ENCODE measurements around the gene HSPB1.
"Not testable (repeated sequence)": the region's sequence is repeated elsewhere in the genome, so short reads cannot be mapped to it uniquely, and the experiment has no call there.

Gene HSPB1

DNA sequence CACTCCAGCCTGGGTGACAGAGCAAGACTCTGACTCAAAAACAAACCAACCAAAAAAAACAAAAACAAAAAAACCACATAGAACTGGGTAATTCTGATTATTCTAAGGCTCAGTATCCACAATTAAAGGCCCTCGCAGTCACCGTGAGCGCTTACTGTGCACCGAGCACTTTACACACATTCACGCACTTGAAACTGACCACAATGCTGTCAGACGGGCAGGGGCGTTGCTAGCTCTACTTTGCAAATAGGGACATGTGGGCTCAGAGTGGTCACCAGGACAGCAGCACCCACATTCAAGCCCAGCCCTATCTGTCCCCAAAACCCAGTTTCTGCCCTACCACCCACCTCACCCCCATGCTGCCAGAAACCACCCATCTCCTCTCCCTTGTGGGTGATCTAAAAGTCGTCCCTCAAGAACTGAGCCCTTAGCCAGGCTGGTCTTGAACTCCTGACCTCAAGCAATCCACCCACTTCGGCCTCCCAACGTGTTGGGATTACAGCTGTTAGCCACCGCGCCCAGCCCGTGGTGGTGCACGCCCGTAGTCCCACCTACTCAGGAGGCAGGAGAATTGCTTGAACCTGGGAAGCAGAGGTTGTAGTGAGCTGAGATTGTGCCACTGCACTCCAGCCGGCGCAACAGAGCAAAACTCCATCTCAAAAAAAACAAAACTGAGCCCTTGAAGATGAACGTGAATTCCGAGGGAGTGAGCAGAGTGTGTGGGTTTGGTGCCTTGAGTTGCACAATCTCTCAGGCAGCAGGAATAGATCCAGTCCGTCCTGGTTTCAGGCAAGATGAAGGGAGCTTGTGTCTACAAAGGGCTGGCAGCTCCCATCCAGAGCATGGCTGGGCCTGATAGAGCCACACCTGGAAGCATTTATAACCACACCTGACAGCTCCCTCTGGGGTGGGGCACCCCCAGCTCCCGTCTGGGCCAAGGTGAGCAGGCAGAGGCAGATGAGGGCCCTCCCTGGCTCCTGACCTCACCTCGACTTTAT lies 5.4 kb upstream of the HSPB1 start:
- DNase-seq (ENCODE audit: low read depth in 2 of 2), result peak; percentile 92 to 93
- TF ChIP-seq, protein P1, sequence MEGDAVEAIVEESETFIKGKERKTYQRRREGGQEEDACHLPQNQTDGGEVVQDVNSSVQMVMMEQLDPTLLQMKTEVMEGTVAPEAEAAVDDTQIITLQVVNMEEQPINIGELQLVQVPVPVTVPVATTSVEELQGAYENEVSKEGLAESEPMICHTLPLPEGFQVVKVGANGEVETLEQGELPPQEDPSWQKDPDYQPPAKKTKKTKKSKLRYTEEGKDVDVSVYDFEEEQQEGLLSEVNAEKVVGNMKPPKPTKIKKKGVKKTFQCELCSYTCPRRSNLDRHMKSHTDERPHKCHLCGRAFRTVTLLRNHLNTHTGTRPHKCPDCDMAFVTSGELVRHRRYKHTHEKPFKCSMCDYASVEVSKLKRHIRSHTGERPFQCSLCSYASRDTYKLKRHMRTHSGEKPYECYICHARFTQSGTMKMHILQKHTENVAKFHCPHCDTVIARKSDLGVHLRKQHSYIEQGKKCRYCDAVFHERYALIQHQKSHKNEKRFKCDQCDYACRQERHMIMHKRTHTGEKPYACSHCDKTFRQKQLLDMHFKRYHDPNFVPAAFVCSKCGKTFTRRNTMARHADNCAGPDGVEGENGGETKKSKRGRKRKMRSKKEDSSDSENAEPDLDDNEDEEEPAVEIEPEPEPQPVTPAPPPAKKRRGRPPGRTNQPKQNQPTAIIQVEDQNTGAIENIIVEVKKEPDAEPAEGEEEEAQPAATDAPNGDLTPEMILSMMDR (IDR thresholded peaks at IDR 0.05; ENCODE audit: low read depth, low read length), result no peak
- no peak overlapping the region for H3K4me3 ChIP-seq (replicated peaks in 1 of 2; ENCODE audit: low read depth in 2 of 2, low read length in 2 of 2)

DNA sequence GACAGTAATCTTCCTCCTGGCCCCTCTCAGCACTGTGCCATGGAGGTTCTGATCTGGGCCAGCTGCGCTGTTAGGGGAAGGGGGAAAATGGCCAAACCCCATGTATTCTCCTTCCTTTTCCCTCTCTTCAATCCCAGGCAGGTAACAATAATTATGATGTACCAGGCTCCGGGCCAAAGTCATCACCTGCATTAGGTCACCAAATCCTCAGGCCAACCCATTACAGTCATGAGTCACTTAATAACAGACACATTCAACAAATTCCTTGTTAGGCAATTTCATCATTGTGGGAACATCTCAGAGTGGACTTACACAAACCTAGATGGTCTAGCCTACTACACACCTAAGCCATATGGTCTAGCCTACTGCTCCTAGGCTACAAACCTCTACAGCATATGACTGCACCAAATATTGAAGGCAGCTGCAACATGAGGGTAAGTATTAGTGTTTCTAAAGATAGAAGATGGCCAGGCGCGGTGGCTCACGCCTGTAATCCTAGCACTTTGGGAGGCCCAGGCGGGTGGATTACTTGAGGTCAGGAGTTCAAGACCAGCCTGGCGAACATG lies 2.2 kb upstream of the HSPB1 start:
- peak; percentile 55 to 93 for DNase-seq (ENCODE audit: low read depth in 2 of 2)
- H3K4me3 ChIP-seq (replicated peaks in 1 of 2; ENCODE audit: low read depth in 2 of 2, low read length in 2 of 2), result no peak overlapping the region

DNA sequence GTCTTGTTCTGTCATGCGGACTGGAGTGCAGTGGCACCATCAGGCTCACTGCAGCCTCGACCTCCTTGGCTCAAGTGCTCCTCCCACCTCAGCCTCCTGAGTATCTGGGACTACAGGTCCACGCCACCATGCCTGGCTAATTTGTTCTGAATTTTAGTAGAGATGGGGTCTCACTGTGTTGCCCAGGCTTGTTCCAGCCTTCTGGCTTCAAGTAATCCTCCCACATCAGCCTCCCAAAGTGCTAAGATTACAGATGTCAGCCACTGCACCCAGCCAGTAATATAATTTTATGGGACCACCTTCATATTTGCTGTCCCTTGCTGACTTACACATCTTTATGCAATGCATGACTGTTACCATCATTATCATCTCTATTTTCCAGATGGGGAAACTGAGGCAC lies 1.5 kb upstream of the HSPB1 start:
- no peak overlapping the region for H3K4me3 ChIP-seq (replicated peaks in 1 of 2; ENCODE audit: low read depth in 2 of 2, low read length in 2 of 2)
- TF ChIP-seq, protein P1 (IDR thresholded peaks at IDR 0.05; ENCODE audit: low read depth, low read length), result no peak
- DNase-seq (ENCODE audit: low read depth in 2 of 2), result no peak

More for the DNA sequence above, 2.2 kb upstream of the HSPB1 start:
- TF ChIP-seq, protein P1 (IDR thresholded peaks at IDR 0.05; ENCODE audit: low read depth, low read length), result no peak

DNA sequence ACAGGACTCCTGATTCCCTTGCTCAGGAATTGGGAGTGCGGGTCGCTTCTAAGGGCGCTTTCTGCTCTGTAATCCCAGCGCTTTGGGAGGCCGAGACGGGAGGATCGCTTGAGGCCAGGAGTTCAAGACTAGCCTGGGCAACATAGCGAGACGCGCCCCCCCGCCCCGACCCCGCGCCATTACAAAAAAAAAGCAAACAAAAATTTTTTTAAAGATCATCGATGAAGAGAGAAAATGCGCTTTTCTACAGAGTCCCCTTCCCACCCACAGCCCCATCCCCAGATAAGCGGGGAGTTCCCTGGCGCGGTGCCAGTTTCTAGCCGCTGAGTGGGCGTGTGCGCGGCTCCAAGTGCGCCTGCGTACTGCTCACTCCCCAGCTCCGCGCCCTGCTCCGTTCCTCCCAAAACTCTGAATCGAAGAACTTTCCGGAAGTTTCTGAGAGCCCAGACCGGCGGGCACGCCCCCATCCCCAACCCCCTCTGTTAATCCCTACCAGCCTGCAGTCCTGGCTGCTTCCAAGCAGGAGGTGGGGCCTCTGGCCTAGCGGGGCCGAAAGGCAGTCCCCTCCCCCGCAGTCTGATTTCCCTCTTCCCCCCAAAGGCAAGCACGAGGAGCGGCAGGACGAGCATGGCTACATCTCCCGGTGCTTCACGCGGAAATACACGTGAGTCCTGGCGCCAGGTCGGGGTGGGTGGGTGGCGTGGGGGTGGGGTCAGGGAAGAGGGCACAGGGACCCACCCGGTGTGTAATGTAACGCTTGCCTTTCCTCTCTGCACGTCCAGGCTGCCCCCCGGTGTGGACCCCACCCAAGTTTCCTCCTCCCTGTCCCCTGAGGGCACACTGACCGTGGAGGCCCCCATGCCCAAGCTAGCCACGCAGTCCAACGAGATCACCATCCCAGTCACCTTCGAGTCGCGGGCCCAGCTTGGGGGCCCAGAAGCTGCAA lies 1.0 kb downstream of the HSPB1 start:
- peak overlapping the region; percentile 96 to 97 for H3K4me3 ChIP-seq (replicated peaks in 1 of 2; ENCODE audit: low read depth in 2 of 2, low read length in 2 of 2)
- TF ChIP-seq, protein P1 (IDR thresholded peaks at IDR 0.05; ENCODE audit: low read depth, low read length), result no peak
- peak; percentile 90 to 97 for DNase-seq (ENCODE audit: low read depth in 2 of 2)

DNA sequence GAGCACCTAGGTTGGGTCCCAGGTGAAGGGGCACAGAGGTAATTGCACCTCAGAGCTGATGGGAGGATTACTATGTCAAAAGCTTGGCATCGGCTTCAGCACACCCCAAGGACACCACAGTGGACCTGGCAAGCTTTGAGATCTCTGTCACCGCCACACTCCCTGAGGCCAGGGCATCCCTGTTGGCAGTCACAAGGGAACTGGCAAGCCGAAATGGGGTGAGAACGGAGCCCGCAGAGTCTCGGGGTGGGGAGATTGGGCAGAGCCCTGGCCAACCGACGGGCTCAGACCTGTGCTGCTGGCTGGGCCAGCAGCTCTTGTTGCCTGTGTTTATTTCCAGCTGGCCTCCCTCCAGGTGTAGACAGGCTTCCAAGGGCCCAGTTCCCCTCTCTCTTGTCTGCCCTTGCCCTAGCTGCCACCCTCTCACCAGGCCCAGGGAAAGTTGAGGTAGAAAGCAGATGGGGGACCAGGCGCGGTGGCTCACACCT lies 2.5 kb downstream of the HSPB1 start:
- TF ChIP-seq, protein P1 (IDR thresholded peaks at IDR 0.05; ENCODE audit: low read depth, low read length), result no peak
- DNase-seq (ENCODE audit: low read depth in 2 of 2), result peak in 1 of 2 donors; percentile 44
- H3K4me3 ChIP-seq (replicated peaks in 1 of 2; ENCODE audit: low read depth in 2 of 2, low read length in 2 of 2), result no peak overlapping the region

DNA sequence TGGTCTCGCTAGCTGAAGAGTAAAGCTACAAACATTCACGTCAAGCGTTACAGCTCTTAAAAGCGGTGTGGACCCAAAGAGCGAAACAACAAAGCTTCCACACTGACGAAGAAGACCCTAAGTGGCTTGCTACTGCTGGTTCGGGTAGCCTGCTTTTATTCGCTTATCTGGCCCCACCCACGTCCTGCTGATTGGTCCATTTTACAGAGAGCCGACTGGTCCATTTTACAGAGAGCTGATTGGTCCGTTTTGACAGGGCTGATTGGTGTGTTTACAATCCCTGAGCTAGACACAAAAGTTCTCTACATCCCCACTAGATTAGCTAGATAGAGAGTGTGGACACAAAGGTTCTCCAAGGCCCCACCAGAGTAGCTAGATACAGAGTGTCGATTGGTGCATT lies 6.4 kb downstream of the HSPB1 start:
- H3K4me3 ChIP-seq (replicated peaks in 1 of 2; ENCODE audit: low read depth in 2 of 2, low read length in 2 of 2); DNase-seq (ENCODE audit: low read depth in 2 of 2): not testable (repeated sequence)

DNA sequence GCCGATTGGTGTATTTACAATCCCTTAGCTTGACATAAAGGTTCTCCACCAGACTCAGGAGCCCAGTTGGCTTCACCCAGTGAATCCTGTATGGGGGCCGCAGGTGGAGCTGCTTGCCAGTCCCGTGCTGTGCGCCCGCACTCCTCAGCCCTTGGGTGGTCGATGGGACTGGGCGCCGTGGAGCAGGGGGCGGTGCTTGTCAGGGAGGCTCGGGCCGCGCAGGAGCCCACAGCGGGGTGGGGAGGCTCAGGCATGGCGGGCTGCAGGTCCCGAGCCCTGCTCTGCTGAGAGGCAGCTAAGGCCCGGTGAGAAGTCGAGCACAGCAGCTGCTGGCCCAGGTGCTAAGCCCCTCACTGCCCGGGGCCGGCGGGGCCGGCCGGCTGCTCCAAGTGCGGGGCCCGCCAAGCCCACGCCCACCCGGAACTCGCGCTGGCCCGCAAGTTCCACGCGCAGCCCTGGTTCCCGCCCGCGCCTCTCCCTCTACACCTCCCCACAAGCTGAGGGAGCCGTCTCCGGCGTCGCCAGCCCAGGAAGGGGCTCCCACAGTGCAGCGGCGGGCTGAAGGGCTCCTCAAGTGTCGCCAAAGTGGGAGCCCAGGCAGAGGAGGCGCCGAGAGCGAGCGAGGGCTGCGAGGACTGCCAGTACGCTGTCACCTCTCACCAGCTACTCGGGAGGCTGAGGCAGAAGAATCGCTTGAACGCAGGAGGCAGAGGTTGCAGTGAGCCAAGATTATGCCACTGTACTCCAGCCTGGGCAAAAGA lies 7.0 kb downstream of the HSPB1 start:
- not testable (repeated sequence) for DNase-seq (ENCODE audit: low read depth in 2 of 2)

More for the DNA sequence above, 7.0 kb downstream of the HSPB1 start:
- not testable (repeated sequence) for H3K4me3 ChIP-seq (replicated peaks in 1 of 2; ENCODE audit: low read depth in 2 of 2, low read length in 2 of 2)
